Muscle layer of colon (tissue), 2 donors: ENCODE data around the gene FAM72A.
"Not testable (repeated sequence)": the region's sequence is repeated elsewhere in the genome, so short reads cannot be mapped to it uniquely, and the experiment has no call there.

Source experiments
- H3K27ac ChIP-seq: one replicate; pipeline ENCODE4 v1.7.0; 2013; ENCODE audit warnings: low read depth, mild to moderate bottlenecking, low read length, moderate library complexity
- H3K27me3 ChIP-seq, 2 donors: one replicate each; pipeline ENCODE4 v1.7.0; 2013; ENCODE audit warnings: low read length in 2 of 2, mild to moderate bottlenecking in 2 of 2; ENCODE audit not compliant: insufficient read depth in 2 of 2, control insufficient read depth in 1 of 2
- H3K36me3 ChIP-seq: one replicate; pipeline ENCODE4 v1.7.0; 2013; ENCODE audit warnings: mild to moderate bottlenecking, low read length; ENCODE audit not compliant: insufficient read depth
- H3K4me1 ChIP-seq: one replicate; pipeline ENCODE4 v1.7.0; 2013; ENCODE audit warnings: mild to moderate bottlenecking, low read length; ENCODE audit not compliant: insufficient read depth
- H3K4me3 ChIP-seq, 2 donors: one replicate each; pipeline ENCODE4 v1.7.0; 2013; ENCODE audit warnings: low read length in 2 of 2, low read depth in 1 of 2, mild to moderate bottlenecking in 1 of 2, moderate library complexity in 1 of 2
- H3K9ac ChIP-seq: one replicate; pipeline ENCODE4 v1.7.0; 2013; ENCODE audit warnings: low read length
- H3K9me3 ChIP-seq: one replicate; pipeline ENCODE4 v1.7.0; 2013; ENCODE audit warnings: mild to moderate bottlenecking, low read length
- donor health status: abdominal sarcoma.
- donor health status: Adenocarcinoma of cecum.

Gene FAM72A

DNA sequence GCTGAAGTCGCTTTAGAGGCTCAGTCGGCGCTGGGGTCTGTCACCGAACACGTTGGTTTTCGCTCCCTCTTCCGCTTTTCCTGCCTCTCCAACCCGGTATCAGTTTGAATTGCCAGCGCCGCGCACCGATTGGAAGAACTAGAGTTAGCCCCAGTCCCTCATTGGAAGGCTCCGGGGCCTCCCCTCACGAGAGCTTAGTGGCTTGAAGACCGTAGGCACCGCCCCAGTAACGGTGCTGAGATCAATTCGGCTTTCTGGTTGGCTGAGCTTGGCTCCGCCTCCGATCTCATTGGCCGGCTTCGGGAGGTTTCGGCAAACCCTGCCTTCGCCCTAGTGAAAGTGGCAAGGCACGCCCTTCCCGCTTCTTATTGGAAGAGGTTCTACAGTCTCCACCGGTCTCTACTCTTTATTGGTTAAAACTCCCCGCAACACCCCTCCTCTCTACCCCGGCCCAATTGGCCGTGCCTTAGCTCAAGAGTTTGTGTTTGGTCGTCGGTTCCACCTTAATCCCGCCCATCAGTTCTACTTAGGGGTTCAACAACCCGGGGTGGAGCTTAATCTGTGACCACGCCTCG, at the start of gene FAM72A:
FAM72A (minus strand) TSS at position 51 of the 575 bp plus-strand sequence. CDS start 814 bp downstream, outside the sequence.
- H3K36me3 ChIP-seq: not testable (repeated sequence)

DNA sequence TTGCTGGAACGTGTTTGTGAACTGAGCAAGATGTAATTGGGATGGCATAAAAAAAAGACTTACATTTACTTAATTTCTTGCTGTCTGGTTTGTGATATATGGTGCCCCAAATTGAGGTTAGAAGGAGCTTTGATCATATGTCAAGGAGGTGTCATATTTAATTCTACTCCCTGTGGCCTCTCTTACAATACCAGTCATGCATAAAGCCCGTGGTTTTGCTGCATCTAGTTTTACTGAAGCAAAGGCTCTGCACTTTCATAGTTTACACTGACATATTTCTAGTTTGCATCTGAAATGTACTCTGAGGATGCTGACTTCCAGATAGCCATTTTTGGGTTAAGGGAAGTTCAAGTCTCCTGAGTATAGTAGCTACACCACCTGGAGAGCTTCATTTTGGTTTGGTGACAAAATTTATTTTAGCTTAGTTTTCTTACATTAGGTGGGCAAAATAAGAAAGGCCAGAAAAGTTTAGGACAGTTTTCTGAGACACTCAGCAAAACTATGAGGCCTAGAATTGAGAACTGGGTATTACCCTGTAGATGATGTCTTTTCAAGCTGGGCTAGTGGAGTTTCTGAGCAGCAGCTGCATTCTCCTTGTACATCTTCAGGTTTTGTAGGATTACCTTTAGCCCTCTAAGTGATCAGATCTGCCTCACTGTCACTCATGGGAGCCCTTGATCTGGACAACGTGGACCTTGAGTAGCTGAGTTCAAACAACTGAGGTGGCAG, 48.5 kb upstream of the FAM72A start:
- H3K4me1 ChIP-seq, H3K9me3 ChIP-seq, H3K27me3 ChIP-seq, H3K9ac ChIP-seq, H3K36me3 ChIP-seq, H3K27ac ChIP-seq, H3K4me3 ChIP-seq: not testable (repeated sequence)

More for the DNA sequence above, at the start of gene FAM72A:
- not testable (repeated sequence) for H3K9ac ChIP-seq, H3K27me3 ChIP-seq, H3K4me1 ChIP-seq, H3K27ac ChIP-seq, H3K9me3 ChIP-seq, H3K4me3 ChIP-seq

DNA sequence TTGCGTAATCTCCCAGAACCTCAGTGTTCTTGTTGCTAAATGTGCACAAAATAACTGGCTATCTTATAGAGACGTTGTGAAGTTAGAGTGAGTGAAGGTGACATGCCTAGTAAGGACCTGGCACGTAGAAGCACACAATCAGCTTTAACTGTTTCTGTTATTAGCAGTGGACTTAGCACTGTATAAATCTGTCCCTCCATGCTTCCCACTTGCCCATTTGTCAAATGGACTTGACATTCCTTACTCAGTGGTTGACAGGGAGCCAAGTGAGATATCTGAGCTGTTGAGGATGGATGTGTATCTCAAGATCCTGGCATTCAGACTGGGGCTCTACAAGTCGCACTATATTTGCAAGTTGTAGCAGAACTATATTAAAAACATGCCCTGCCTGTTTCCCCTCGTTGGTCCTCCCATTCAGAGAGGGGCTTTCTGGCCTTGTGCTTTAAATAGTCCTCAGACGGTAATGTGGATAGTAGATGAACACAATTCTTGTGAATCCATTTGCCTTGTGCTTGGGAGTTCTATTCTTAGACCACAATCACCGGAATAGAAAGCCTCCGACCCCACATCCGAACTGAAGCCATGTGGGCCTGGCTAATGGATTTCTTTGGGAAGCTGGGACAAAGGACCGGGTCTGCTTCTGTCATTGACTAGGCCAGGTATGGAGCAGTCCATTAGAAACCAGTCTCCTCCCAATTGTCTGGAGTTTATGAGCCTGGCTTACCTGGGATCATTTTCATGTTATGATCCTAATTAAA, 43.7 kb upstream of the FAM72A start:
- not testable (repeated sequence) for H3K9ac ChIP-seq, H3K36me3 ChIP-seq, H3K9me3 ChIP-seq, H3K27me3 ChIP-seq, H3K4me3 ChIP-seq, H3K27ac ChIP-seq, H3K4me1 ChIP-seq

DNA sequence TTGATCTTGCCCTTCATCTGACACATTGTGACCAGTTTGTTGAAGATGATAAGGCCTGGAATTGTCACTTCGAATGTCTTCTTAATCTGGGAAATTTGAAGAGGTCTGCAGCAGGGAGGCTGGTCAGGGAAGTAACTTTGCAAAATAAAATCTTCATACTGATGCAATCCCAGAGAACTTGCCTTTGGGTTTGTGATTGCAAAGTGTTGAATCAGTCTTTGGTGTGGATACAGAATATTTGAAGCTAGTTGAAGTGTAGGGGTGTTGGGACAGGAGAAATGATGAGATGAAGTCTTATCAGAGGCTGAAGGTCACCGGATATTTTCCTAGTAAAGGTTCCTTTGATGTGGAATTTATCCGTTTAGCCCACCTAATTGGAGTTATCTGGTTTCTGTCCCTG, 42.8 kb upstream of the FAM72A start:
- H3K9me3 ChIP-seq, H3K4me3 ChIP-seq, H3K9ac ChIP-seq, H3K27me3 ChIP-seq, H3K4me1 ChIP-seq, H3K36me3 ChIP-seq, H3K27ac ChIP-seq: not testable (repeated sequence)

DNA sequence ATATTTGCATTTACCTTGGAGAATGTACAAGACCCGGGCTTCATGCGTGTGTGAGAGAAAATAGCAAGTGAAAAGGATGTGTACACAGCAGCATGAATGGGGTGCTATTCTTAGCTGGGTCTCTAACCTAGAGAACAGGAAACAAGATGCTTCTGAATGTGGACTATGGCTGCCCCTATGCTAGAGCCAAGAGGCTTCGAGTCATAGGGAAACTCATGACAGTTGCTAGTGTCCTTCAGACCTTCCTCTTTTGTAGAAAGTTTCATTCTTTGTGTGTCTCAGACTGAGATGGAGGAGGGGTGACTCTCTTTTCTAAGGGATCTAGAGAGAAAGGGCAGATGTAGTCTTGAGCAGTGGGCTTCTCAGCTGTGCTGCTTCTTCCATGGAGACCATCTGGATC, 40.7 kb upstream of the FAM72A start:
- H3K9ac ChIP-seq, H3K27me3 ChIP-seq, H3K27ac ChIP-seq: not testable (repeated sequence)

DNA sequence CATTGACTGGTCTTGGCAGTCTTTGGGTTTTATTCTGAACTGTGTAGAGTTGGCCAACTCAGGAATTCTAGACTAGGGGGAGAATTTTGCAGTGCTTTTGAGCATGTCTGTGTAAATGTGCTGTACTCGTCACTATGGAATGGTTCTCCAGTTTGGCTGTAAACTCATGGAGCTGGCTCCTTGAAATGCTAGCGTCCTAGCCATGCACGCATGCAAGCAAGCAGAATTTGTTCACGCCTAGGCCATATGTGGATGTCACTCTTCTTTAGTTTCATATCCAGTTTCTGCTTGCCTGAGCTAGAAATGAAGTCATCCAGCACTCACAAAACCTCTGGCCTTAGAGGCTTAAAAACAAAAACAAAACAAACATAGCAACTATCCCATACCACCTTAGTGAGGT, 37.6 kb upstream of the FAM72A start:
- H3K9me3 ChIP-seq: not testable (repeated sequence)

More for the DNA sequence above, 40.7 kb upstream of the FAM72A start:
- H3K36me3 ChIP-seq, H3K4me1 ChIP-seq, H3K9me3 ChIP-seq, H3K4me3 ChIP-seq: not testable (repeated sequence)

DNA sequence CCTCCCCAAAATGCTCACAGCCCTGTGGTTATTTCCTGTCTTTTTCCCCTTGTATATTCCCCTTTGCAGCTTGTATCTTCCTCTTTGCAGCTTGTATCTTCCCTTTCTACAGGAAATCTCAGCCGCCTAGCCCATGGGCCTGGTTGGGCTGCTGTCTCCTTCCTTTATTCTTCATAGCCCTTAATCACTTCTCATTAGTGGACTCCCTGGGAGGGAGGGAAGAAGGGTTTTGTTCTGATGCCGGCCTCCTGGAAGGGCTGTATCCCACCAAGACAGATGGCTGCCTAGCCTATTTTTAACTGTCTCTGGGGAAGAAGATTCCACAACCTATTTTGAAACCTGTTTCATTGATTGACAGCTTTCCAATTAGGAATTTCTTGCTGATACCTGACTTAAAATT, 32.6 kb upstream of the FAM72A start:
- H3K9me3 ChIP-seq, H3K36me3 ChIP-seq, H3K27ac ChIP-seq, H3K4me3 ChIP-seq, H3K27me3 ChIP-seq, H3K9ac ChIP-seq, H3K4me1 ChIP-seq: not testable (repeated sequence)

More for the DNA sequence above, 37.6 kb upstream of the FAM72A start:
- not testable (repeated sequence) for H3K4me1 ChIP-seq, H3K27me3 ChIP-seq, H3K27ac ChIP-seq, H3K4me3 ChIP-seq, H3K9ac ChIP-seq, H3K36me3 ChIP-seq

DNA sequence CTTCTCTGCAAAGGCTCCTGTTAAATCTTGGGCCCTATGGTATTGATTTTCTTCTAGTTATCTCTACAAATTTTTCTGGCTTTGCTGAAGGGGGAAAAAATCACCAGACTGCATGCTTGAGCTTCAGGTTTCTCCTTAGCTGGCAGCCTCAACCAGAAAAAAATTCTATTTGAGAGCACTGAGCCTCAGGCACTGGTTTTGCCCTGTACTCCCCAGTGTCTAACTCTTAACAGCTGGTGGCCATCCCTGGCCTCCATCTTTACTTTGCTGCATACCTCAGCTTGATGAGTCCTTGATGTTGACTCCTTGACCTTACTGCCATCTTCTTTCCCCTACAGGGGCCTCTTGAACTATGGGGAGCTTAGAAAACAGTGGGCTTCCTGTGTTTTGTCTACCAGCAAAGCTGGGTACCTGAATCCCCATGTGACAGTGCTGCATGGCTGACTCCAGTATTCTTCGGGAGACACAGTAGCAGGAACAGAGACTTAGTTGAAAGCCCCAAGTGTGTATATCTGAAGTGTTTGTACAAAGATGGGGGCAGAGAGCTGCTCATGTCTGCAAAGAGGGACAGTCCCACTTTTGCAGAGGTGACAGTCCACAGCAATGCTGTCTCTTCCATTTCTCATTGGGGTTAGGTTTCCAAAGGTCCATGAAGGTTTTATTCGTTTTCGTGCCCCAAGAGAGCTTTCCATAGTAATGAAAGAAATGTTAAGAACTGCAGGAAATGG, 31.7 kb upstream of the FAM72A start:
- H3K27me3 ChIP-seq, H3K4me1 ChIP-seq, H3K4me3 ChIP-seq, H3K36me3 ChIP-seq, H3K9me3 ChIP-seq, H3K9ac ChIP-seq, H3K27ac ChIP-seq: not testable (repeated sequence)

DNA sequence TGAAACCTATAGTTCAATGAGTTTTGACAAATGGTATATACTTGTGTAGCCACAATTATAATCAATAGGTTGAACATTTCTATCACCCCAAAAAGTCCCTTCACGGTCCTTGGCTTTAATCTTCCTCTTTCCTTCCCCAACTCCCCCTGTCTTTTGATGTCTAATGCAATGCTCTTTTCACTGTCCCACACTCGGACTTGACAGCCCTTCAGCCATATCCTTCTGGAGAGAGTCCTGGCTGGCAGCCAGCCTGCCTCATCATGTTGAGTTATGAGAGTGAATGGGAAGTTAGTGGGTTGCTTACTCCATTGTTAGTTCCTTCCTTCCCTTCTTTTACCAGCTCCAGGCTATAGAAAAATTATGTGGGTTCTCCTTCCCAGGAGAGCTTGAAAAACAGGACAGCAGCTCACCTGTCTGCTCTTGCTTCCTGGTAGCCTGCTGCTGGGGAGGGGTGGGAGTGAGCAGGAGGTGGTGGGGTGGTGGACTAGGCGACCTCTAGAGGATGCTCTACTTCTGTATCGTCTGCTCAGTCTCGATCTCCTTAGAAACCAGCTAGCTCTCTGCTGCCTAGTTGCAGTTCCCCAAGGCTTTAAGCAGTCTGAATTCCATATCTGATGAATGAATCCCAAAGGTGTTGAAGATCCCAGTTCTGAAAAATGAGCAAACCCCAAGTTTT, 30.5 kb upstream of the FAM72A start:
- not testable (repeated sequence) for H3K4me3 ChIP-seq

DNA sequence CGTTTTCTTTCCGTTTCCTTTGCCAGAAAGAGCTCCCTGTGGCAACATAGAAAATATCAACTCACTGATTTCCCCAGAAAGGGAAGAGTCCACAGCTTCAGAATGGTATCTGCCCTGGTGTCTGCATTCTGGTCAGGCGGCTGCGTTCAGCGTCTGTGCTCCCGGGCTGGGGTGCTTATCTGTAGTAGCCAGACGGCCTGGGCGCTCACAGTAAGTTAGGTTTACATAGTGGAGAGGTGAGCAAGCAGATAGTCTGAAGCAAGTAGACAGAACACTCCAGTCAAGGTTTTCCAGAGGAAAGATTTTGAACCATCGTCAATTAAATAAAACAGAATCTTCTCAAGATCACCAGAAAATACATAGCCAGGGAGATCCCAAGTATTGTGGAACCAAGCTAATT, 29.4 kb upstream of the FAM72A start:
- H3K36me3 ChIP-seq, H3K9ac ChIP-seq, H3K27me3 ChIP-seq, H3K27ac ChIP-seq, H3K4me3 ChIP-seq, H3K4me1 ChIP-seq, H3K9me3 ChIP-seq: not testable (repeated sequence)

More for the DNA sequence above, 30.5 kb upstream of the FAM72A start:
- H3K9me3 ChIP-seq, H3K36me3 ChIP-seq, H3K9ac ChIP-seq, H3K4me1 ChIP-seq, H3K27ac ChIP-seq, H3K27me3 ChIP-seq: not testable (repeated sequence)

DNA sequence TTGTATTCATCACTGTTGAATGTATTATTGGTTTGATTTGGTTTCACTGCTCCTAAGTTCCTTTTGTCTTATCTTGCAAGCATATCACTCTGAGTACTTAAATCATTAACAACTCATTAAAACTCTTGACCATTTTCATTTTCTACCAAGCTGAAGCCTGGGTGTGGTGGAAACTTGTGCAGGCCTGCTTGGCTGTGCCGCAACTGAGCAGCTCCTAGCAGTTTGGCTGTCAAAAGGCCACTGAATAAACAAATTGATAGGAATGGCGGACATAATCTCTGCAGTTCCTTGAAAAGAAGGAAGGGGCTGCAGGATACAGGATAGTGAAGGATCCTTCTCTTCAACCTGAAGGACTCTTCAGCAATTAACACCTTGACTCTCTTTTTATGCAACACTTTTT, 26.6 kb upstream of the FAM72A start:
- not testable (repeated sequence) for H3K4me1 ChIP-seq

More for the DNA sequence above, 26.6 kb upstream of the FAM72A start:
- H3K27me3 ChIP-seq, H3K9ac ChIP-seq, H3K4me3 ChIP-seq, H3K9me3 ChIP-seq, H3K36me3 ChIP-seq, H3K27ac ChIP-seq: not testable (repeated sequence)
